Astrocyte (in vitro differentiated cells and primary cell): ENCODE results near the gene PARP16.
"Not testable (repeated sequence)": the region's sequence is repeated elsewhere in the genome, so short reads cannot be mapped to it uniquely, and the experiment has no call there.

Experiments used
- CTCF ChIP-seq: IDR thresholded peaks from 2 replicates; pipeline ENCODE4 v1.5.1; 2011; ENCODE audit warnings: low read depth, mild to moderate bottlenecking, inconsistent platforms, low read length, moderate library complexity; ENCODE audit not compliant: insufficient read depth
- EZH2 ChIP-seq: IDR thresholded peaks from 2 replicates; pipeline ENCODE4 v1.6.1; 2012; ENCODE audit warnings: mild to moderate bottlenecking, low read length, inconsistent platforms; ENCODE audit not compliant: insufficient read depth

GRCh38 chr15:65226901-65227300 is 59.8 kb downstream of the PARP16 start:
- not testable (repeated sequence) for TF ChIP-seq CTCF, EZH2
